ENCODE data around the gene SLC9A7. TPM values are rescaled to one million over a fixed set of nuclear protein-coding genes. Genes with fewer than 3 reads are reported as not detected.

SLC9A7 gene
- total and polyA plus RNA-seq, 2 of the 13 experiments (the other 11 are each of a cell fraction or from before 2014, with no cell fraction given) = 5.8 to 7.2 TPM

DNA sequence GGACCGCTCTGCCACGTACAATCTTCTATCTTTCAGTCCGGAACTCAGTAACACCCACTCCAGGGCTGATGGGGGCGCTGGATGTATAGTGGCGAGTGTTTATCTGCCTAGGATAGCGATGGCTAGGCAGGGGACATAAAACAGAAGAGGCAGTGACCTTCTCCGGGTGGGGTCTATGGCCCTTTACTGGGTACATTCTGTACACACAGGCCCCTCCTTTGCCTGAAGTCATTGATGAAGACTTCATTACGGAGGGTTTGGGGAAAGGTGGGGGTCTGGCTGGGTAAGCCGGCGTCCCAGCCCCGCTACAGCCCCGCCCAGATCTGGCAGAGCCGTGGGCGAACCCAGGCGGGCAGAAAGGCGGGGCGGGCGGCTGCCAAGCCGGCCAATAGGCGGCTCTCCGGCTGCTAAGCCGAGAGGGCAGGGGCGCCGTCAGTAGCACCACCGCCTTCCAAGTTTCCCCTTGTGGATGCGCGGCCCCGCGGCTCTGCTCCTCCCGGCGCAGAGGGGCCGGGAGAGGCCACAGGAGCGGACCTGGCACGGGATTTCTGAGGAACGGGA is 185.5 kb downstream of the SLC9A7 start, which contains the start of gene CHST7 (continued):
- TF ChIP-seq, protein P1, sequence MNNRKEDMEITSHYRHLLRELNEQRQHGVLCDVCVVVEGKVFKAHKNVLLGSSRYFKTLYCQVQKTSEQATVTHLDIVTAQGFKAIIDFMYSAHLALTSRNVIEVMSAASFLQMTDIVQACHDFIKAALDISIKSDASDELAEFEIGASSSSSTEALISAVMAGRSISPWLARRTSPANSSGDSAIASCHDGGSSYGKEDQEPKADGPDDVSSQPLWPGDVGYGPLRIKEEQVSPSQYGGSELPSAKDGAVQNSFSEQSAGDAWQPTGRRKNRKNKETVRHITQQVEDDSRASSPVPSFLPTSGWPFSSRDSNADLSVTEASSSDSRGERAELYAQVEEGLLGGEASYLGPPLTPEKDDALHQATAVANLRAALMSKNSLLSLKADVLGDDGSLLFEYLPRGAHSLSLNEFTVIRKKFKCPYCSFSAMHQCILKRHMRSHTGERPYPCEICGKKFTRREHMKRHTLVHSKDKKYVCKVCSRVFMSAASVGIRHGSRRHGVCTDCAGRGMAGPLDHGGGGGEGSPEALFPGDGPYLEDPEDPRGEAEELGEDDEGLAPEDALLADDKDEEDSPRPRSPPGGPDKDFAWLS (CRISPR knock-in tag; IDR thresholded peaks at IDR 0.05; ENCODE audit: borderline replicate concordance) = no peak
- no peak for TF ChIP-seq MED8 (CRISPR knock-in tag; IDR thresholded peaks at IDR 0.05; ENCODE audit: insufficient replicate concordance)

DNA sequence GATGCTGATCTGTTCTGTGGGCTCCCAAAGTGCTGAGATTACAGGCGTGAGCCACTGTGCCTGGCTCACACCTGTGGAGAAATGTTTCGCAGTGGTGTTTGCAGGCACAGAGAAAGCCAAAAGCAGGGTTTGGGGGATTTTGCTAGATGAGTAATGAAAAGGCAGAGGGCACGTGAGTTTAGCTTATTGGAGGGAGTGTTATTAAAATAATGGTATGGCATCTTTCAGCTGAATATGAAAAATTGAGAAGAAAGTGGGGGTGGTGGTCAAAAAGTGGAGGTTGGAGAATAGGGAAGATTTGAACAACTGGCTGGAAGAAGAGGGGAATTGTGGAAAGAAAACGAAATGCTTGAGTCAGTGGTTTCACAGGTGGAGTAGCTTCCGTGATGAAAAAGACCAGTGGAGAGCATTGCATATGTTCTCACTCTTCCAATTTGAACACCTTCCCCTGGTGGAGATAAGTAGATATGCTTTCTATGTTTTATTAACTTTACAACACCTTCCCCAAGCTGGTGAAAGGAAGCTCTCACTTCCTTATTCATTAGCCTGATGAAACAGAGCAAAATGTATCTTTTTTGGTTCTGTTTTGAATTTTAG is 186.5 kb downstream of the SLC9A7 start:
- in situ Hi-C loops (cut with HindIII; ENCODE audit: extremely low pct_ligation_motif_present, low pct_unique_long_range_greater_than_20kb) (no loop called here), intact Hi-C loops (cut with micrococcal nuclease; ENCODE audit: unreplicated experiment) (loop anchor here (5.0 kb wide), 1 partner anchor 70 kb away; no protein-coding TSS in a partner anchor)
- no peaks in the 10 kb centered on the region for H3K36me3 ChIP-seq (replicated peaks in 1 of 2; ENCODE audit: control insufficient read depth in 1 of 2, insufficient read depth in 2 of 2, low read length in 2 of 2)
- peak overlapping the region; percentile 83 for H2AFZ ChIP-seq (ENCODE audit: low read length)
- no peak overlapping the region for H3K9ac ChIP-seq (ENCODE audit: insufficient read depth, low read depth, low read length)
- CTCF ChIA-PET (ENCODE audit: low intra/inter-chr PET ratio, low total read pairs) = interaction anchor here (1.0 kb wide), 1 partner anchor 18 kb away, joined by 3 read pairs; no protein-coding TSS in a partner anchor
- POLR2A ChIA-PET = no interaction called here
- peaks cover 14% of the 10 kb centered on the region for H3K79me2 ChIP-seq (ENCODE audit: insufficient read depth, low read length)
- peak overlapping the region; percentile 82 for H3K4me2 ChIP-seq (ENCODE audit: low read depth, low read length)
- H3K27me3 ChIP-seq (ENCODE audit: control insufficient read depth in 1 of 2, insufficient read depth in 2 of 2, low read length in 2 of 2) = no peaks in the 10 kb centered on the region
- H3K4me1 ChIP-seq (ENCODE audit: insufficient read depth, low read length) = peaks cover 39% of the 10 kb centered on the region
- TF ChIP-seq ZNF234 (CRISPR knock-in tag; conservative IDR thresholded peaks at IDR 0.05) (no peak), ZNF12 (CRISPR knock-in tag; IDR thresholded peaks at IDR 0.05) (0 out of 2 replicates have a peak, but pooled peaks have one; percentile 13)
- no peak for FAIRE-seq
- BruUV-seq (replicated peaks) = no TSS peak
- DNase-seq (ENCODE audit: low spot score) = no peak
- WGBS (ENCODE audit: low lambda C conversion rate) = 68% methylated on average over 5 of the region's 5 CpGs
- H4K20me1 ChIP-seq (ENCODE audit: insufficient read depth, low read length) = no peaks in the 10 kb centered on the region
- H3K9me3 ChIP-seq (ENCODE audit: low read length) = no peaks in the 10 kb centered on the region
- ATAC-seq = no peak
- H3K27ac ChIP-seq (ENCODE audit: extremely low read length, insufficient read depth, low read length) = no peak overlapping the region
- peak overlapping the region in 1 of 3 experiments; percentile 63; a peak in 2 of 6 replicates for H3K4me3 ChIP-seq (replicated peaks in 1 of 3; ENCODE audit: insufficient read depth in 1 of 3, low read depth in 2 of 3, low read length in 3 of 3)

Measured in HepG2 (cell line).